Activated T-helper 9 cell treated with anti-CD3 and anti-CD28 coated beads, Interleukin-2, amount 50 U/mL, for 16 hours (primary cell): ENCODE results near the gene IL17C.

Source experiments
- DNase-seq: peaks from one replicate; pipeline ENCODE4 v3.0.0-alpha.2; 2020; ENCODE audit warnings: low read depth

The IL17C gene

GRCh38 chr16:88610080-88610479 is 28.3 kb upstream of the IL17C start:
- DNase-seq: no peak

GRCh38 chr16:88610909-88611812 is 27.2 kb upstream of the IL17C start:
- no peak for DNase-seq

- no peak for DNase-seq
Measured at GRCh38 chr16:88613293-88613692, 25.1 kb upstream of the IL17C start.

GRCh38 chr16:88613911-88614817 is 24.2 kb upstream of the IL17C start:
- no peak for DNase-seq

GRCh38 chr16:88614818-88615580 is 23.4 kb upstream of the IL17C start:
- DNase-seq: no peak

GRCh38 chr16:88616320-88616719 is 22.1 kb upstream of the IL17C start:
- no peak for DNase-seq

- DNase-seq: no peak
Measured at GRCh38 chr16:88616736-88617135, 21.6 kb upstream of the IL17C start.

GRCh38 chr16:88617268-88618031 is 20.9 kb upstream of the IL17C start:
- DNase-seq: no peak

GRCh38 chr16:88618182-88618955 is 20.0 kb upstream of the IL17C start:
- DNase-seq: no peak

- no peak for DNase-seq
Measured at GRCh38 chr16:88618956-88619667, 19.3 kb upstream of the IL17C start.

- DNase-seq: peak; percentile 46
Measured at GRCh38 chr16:88619859-88620815, 18.2 kb upstream of the IL17C start.

- DNase-seq: no peak
Measured at GRCh38 chr16:88622125-88622524, 16.2 kb upstream of the IL17C start.

GRCh38 chr16:88622866-88623265 is 15.5 kb upstream of the IL17C start:
- DNase-seq: no peak

- DNase-seq: no peak
Measured at GRCh38 chr16:88623858-88624257, 14.5 kb upstream of the IL17C start.

- no peak for DNase-seq
Measured at GRCh38 chr16:88624481-88624880, 13.9 kb upstream of the IL17C start.

GRCh38 chr16:88624977-88625576 is 13.3 kb upstream of the IL17C start:
- DNase-seq: no peak

- no peak for DNase-seq
Measured at GRCh38 chr16:88626646-88627045, 11.7 kb upstream of the IL17C start.
